Central memory CD8-positive, alpha-beta T cell (primary cell): ENCODE data around the gene GPI.

Source experiments
- ATAC-seq: fragments of 150-1000 bp; cut with Tn5 transposase; replicated peaks from 2 replicates; pipeline ENCODE4 v1.10.0; 2022; ENCODE audit warnings: mild to moderate bottlenecking, moderate FRiP score, moderate number of reproducible peaks; ENCODE audit not compliant: poor library complexity, severe bottlenecking; ENCODE audit errors: extremely low read depth
- DNase-seq, 2 donors: peaks; one replicate each; pipeline ENCODE4 v3.0.0; 2021; ENCODE audit warnings: low spot score in 2 of 2
- H3K27ac Mint-ChIP-seq: one replicate; pipeline ENCODE4 v1.8.0; 2022; ENCODE audit warnings: low read depth, mild to moderate bottlenecking, moderate library complexity, mixed read lengths
- H3K27me3 Mint-ChIP-seq: one replicate; pipeline ENCODE4 v1.8.0; 2022; ENCODE audit warnings: mixed read lengths
- H3K36me3 Mint-ChIP-seq: one replicate; pipeline ENCODE4 v1.8.0; 2022; ENCODE audit warnings: mild to moderate bottlenecking, moderate library complexity, mixed read lengths; ENCODE audit not compliant: insufficient read depth
- H3K4me1 Mint-ChIP-seq: one replicate; pipeline ENCODE4 v1.8.0; 2022; ENCODE audit warnings: mixed read lengths
- H3K4me3 Mint-ChIP-seq: one replicate; pipeline ENCODE4 v1.8.0; 2022; ENCODE audit warnings: mild to moderate bottlenecking, moderate library complexity, mixed read lengths
- H3K9me3 Mint-ChIP-seq: one replicate; pipeline ENCODE4 v1.8.0; 2022; ENCODE audit warnings: mixed read lengths

Gene GPI

GRCh38 chr19:34430738-34431625 lies 66.0 kb downstream of the GPI start:
- peaks cover 30% of the 10 kb centered on the region for H3K4me1 Mint-ChIP-seq
- peaks cover 35% of the 10 kb centered on the region for H3K36me3 Mint-ChIP-seq
- no peaks in the 10 kb centered on the region for H3K9me3 Mint-ChIP-seq
- H3K27ac Mint-ChIP-seq, result no peak overlapping the region
- DNase-seq, result peak in 1 of 2 donors; percentile 41
- peak; percentile 54 for ATAC-seq
- H3K27me3 Mint-ChIP-seq, result no peaks in the 10 kb centered on the region
- peak overlapping the region; percentile 94 for H3K4me3 Mint-ChIP-seq

GRCh38 chr19:34431681-34432402 lies 66.8 kb downstream of the GPI start:
- Mint-ChIP-seq H3K9me3 (no peaks in the 10 kb centered on the region), H3K27me3 (no peaks in the 10 kb centered on the region), H3K27ac (no peak overlapping the region), H3K4me3 (no peak overlapping the region), H3K36me3 (peaks cover 42% of the 10 kb centered on the region), H3K4me1 (peaks cover 30% of the 10 kb centered on the region)
- no peak for DNase-seq
- no peak for ATAC-seq

GRCh38 chr19:34432797-34433196 lies 67.8 kb downstream of the GPI start:
- no peak overlapping the region for H3K4me3 Mint-ChIP-seq
- DNase-seq (no peak), ATAC-seq (no peak)
- H3K9me3 Mint-ChIP-seq, result no peaks in the 10 kb centered on the region
- peaks cover 48% of the 10 kb centered on the region for H3K36me3 Mint-ChIP-seq
- H3K4me1 Mint-ChIP-seq, result peaks cover 30% of the 10 kb centered on the region
- H3K27me3 Mint-ChIP-seq, result no peaks in the 10 kb centered on the region
- no peak overlapping the region for H3K27ac Mint-ChIP-seq

- DNase-seq (no peak), ATAC-seq (no peak)
- H3K27ac Mint-ChIP-seq, result no peak overlapping the region
- H3K27me3 Mint-ChIP-seq, result no peaks in the 10 kb centered on the region
- H3K4me3 Mint-ChIP-seq, result no peak overlapping the region
- peaks cover 72% of the 10 kb centered on the region for H3K36me3 Mint-ChIP-seq
- no peaks in the 10 kb centered on the region for H3K9me3 Mint-ChIP-seq
- H3K4me1 Mint-ChIP-seq, result peaks cover 12% of the 10 kb centered on the region
Observed at GRCh38 chr19:34436716-34437115, 71.7 kb downstream of the GPI start.

- H3K27ac Mint-ChIP-seq, result no peak overlapping the region
- DNase-seq (no peak), ATAC-seq (no peak)
Observed at GRCh38 chr19:34448191-34448590, 83.2 kb downstream of the GPI start.

More at GRCh38 chr19:34448191-34448590, 83.2 kb downstream of the GPI start:
- no peaks in the 10 kb centered on the region for H3K27me3 Mint-ChIP-seq
- peaks cover 84% of the 10 kb centered on the region for H3K36me3 Mint-ChIP-seq
- H3K4me1 Mint-ChIP-seq, result peaks cover 6% of the 10 kb centered on the region
- H3K4me3 Mint-ChIP-seq, result no peak overlapping the region
- H3K9me3 Mint-ChIP-seq, result no peaks in the 10 kb centered on the region
